ENCODE results near the gene PCDHGA7.
A peak's percentile ranks its signal among the peaks of the same experiment; 100 is the strongest.
"Not testable (repeated sequence)": the region's sequence is repeated elsewhere in the genome, so short reads cannot be mapped to it uniquely, and the experiment has no call there.

Gene PCDHGA7

GRCh38 chr5:141345327-141345726 lies 37.2 kb upstream of the PCDHGA7 start:
- DNase-seq (ENCODE audit: low read depth): no peak
- no peak overlapping the region for H3K4me3 ChIP-seq (ENCODE audit: low read length)
- TF ChIP-seq CTCF (conservative IDR thresholded peaks at IDR 0.05; ENCODE audit: low read depth, low read length): no peak

GRCh38 chr5:141346017-141346416 lies 36.5 kb upstream of the PCDHGA7 start:
- not testable (repeated sequence) for H3K4me3 ChIP-seq (ENCODE audit: low read length); DNase-seq (ENCODE audit: low read depth)

- DNase-seq (ENCODE audit: low read depth): no peak
- peak; percentile 50 for TF ChIP-seq CTCF (conservative IDR thresholded peaks at IDR 0.05; ENCODE audit: low read depth, low read length)
- H3K4me3 ChIP-seq (ENCODE audit: low read length): peak within 1 kb of the TSS; percentile 26
These were observed 32.5 kb upstream of the PCDHGA7 start, which contains the start of gene PCDHGB1 for GRCh38 chr5:141349917-141350619. PCDHGB1 (plus strand) TSS chr5:141350099; CDS start chr5:141350261, 162 bp downstream.

- no peak for TF ChIP-seq CTCF (conservative IDR thresholded peaks at IDR 0.05; ENCODE audit: low read depth, low read length)
- H3K4me3 ChIP-seq (ENCODE audit: low read length): no peak overlapping the region
- DNase-seq (ENCODE audit: low read depth): no peak
These were observed 31.0 kb upstream of the PCDHGA7 start for GRCh38 chr5:141351591-141351990.

GRCh38 chr5:141354900-141355469 lies 27.6 kb upstream of the PCDHGA7 start, which contains the start of gene PCDHGA4:
PCDHGA4 (plus strand) TSS chr5:141355021; CDS start chr5:141355108, 87 bp downstream.
- DNase-seq (ENCODE audit: low read depth): no peak
- H3K4me3 ChIP-seq (ENCODE audit: low read length): peak within 1 kb of the TSS; percentile 14
- peak; percentile 35 for TF ChIP-seq CTCF (conservative IDR thresholded peaks at IDR 0.05; ENCODE audit: low read depth, low read length)

- no peak for DNase-seq (ENCODE audit: low read depth)
- H3K4me3 ChIP-seq (ENCODE audit: low read length): no peak overlapping the region
- TF ChIP-seq CTCF (conservative IDR thresholded peaks at IDR 0.05; ENCODE audit: low read depth, low read length): no peak
These were observed 26.9 kb upstream of the PCDHGA7 start for GRCh38 chr5:141355641-141356040.

- no peak for DNase-seq (ENCODE audit: low read depth)
- TF ChIP-seq CTCF (conservative IDR thresholded peaks at IDR 0.05; ENCODE audit: low read depth, low read length): no peak
- no peak overlapping the region for H3K4me3 ChIP-seq (ENCODE audit: low read length)
These were observed 26.4 kb upstream of the PCDHGA7 start for GRCh38 chr5:141356133-141356532.
